COLO668 (cell line): ENCODE data around the gene KIF6.
A peak's percentile ranks its signal among the peaks of the same experiment; 100 is the strongest.
"Not testable (repeated sequence)": the region's sequence is repeated elsewhere in the genome, so short reads cannot be mapped to it uniquely, and the experiment has no call there.

Experiments
- DNase-seq: peaks from one replicate; lab custom pipeline; 2025; ENCODE audit not compliant: unreplicated experiment; lab: John Stamatoyannopoulos, UW

Gene KIF6

GRCh38 chr6:39724787-39725631 lies at the start of gene KIF6:
TSS of gene KIF6 (minus strand) at chr6:39725408. CDS start at chr6:39725310, 98 bp downstream.
- peak; percentile 90 for DNase-seq

GRCh38 chr6:39773782-39774181 lies 48.6 kb upstream of the KIF6 start:
- DNase-seq, result no peak

DNA sequence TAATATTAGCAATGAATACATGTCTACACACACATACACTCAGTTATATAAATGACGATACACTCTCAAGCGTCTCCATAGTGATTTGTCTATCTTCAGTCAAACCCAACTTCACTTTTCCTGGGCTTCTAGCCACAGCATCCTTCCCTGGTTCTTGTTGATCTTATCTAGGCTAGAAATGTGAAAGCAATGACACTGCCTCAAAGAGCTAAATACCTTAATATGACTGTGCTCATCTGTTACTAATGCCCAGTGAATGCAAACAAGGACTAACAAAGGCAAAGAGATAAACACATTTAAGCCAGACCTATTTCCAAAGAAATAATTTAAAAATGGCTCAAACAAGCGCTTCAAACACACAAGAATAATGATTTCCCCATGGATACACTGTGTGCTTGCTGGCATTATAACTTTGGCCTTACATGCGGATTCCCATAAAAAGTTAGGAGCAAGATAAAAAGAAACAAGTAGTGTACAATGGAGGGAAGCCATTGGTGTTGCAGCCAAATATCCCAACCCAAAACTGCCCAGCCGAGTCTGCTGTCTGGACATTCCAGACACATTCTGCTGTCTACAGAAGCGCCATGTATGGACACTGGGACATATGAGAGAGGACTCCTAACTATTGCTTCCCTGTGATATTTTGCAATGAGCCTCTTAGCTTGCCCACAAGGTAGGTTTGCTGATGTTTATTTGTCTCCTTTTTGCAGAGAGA lies 47.5 kb upstream of the KIF6 start:
- DNase-seq, result no peak

DNA sequence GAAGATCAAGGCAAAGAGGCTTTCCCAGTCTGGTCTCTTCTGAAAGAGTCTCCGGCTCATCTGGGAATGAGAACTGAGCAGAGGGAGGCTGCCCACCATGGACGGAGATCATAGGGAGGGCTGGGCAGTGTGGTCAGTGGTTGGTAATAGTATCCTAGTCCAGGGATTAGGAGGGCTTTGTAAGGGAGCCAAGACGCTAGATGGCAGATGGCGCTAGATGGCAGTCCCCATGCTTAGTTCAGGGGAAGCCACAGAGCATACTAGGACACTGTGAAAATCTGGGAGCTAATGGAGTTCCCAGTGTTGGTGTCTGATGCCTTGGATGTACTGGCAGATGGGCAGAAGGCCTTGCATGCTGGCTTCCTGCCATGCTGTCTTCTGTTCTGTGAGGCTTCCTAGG lies 45.2 kb upstream of the KIF6 start:
- no peak for DNase-seq

GRCh38 chr6:39769012-39769411 lies 43.8 kb upstream of the KIF6 start:
- no peak for DNase-seq

GRCh38 chr6:39765508-39766065 lies 40.4 kb upstream of the KIF6 start:
- DNase-seq, result no peak

DNA sequence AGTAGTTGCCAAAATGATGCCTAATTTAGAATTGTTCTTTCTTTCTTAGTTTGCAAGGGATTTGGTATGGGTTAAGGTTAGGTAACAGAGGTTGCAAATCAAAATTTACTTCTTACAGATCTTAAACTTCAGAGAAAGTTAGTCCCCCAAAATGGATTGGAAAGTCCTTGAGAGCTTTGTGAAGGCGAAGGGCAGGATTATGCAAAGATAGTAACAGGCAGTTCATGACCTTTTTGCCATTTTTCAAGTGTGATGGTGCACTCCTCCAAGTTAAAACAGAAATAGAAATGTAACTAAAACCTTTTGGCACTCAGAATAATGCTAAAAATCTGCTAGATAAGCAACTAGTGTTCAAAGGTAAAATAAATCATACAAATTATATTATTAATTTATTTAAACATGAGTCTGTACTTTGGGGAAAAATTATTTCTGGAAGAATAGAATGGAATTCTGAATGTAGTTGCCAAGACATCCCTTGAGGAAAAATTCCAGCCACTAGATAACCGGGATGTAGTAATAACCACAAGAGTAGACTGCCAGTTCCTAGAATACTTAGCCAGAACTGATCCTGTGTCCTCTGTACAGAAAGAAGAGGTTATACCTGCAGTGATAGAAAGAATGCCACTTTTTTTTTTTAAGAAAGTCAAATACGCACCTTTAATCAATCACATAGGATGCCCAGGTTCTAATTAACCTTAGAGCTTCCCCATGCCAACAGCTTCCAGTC lies 35.2 kb upstream of the KIF6 start:
- DNase-seq, result no peak

GRCh38 chr6:39758905-39759605 lies 33.8 kb upstream of the KIF6 start:
- DNase-seq, result no peak

- DNase-seq, result no peak
Measured at GRCh38 chr6:39756582-39756981, 31.4 kb upstream of the KIF6 start.

GRCh38 chr6:39755231-39755630 lies 30.0 kb upstream of the KIF6 start:
- DNase-seq, result no peak

- no peak for DNase-seq
Measured at GRCh38 chr6:39754514-39755115, 29.4 kb upstream of the KIF6 start.

DNA sequence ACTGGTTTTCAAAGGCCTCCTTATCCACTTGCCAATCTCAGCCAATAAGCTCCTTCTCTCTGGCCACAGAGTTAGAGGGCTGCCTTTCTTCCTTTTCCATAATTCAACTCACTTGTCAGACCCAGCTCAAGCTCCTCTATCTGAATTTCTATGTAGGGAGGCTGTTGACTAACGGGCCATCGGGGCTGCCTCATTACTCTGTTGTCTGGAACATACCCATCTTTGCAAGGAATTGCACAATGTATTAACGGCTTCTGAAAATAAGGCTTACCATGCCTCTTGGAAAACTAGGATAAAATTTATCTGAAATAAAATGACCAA lies 28.5 kb upstream of the KIF6 start:
- no peak for DNase-seq

DNA sequence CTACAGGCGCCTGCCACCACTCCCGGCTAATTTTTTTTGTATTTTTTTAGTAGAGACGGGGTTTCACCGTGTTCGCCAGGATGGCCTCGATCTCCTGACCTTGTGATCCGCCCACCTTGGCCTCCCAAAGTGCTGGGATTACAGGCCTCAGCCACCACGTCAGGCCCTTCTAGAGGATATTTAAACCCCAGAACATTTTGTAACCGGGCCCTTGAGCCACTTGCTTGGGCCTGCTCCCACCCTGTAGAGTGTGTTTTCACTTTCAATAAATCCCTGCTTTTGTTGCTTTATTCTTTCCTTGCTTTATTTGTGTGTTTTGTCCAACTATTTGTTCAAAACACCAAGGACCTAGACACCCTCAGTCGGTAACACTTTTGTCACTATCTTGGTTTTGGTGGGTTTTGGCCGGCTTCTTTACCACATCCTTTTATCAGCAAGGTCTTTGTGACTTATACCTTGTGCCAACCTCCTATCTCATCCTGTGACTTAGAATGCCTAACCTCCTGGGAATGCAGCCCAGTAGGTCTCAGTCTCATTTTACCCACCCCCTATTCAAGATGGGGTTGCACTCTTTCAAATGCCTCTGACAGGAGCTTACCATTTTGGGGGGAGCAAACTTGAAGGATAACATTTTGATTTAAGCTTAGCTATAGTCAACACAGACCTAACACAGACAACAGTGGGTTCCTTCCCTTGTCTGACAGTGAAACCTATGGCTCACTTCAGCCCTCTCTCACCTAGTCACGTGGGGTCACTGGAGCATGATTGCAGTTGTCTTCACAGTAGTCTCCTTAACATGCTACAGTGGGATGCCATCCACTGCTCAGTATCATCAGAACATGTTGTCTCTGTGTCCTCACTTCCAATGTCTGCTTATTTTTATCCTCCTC lies 27.9 kb upstream of the KIF6 start:
- no peak for DNase-seq

DNA sequence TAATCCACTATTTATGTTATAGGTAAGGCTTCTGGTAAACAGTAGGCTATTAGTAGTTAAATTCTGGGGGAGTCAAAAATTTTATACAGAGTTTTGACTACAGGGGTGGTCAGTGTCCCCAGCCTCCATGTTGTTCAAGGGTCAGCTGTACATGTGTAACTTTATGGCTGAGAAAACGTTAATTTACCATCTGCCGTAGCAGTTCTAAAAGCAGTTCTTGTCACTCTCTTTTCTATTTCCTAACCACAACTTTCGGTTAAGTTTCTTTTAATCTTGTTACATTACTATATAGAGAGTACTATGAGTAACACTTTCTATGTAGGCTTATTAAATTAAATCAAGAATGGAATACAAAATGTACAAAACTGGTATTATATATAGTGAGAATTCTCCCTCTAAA lies 21.6 kb upstream of the KIF6 start:
- no peak for DNase-seq

- no peak for DNase-seq
Measured at GRCh38 chr6:39733704-39734103, 8.5 kb upstream of the KIF6 start.

DNA sequence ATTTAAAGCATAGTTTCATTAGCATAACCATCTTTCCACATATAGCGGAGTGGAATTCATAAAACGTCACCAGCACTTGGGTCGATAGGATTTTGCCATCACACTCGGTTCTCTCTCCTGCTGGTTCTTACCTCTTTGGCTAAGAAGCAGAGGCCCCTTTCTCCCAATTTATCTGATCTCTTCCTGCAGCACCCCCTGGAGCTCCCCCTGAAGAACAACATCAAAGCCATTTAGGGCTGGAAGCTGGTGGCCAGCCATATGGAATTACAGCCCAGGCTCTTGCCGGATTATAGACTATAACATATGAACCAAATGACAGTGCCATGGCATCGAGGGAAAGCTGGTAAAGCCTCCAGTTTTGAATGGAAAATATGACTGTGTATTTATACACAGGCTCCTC lies 6.4 kb upstream of the KIF6 start:
- DNase-seq, result no peak

- no peak for DNase-seq
Measured at GRCh38 chr6:39729945-39730344, 4.7 kb upstream of the KIF6 start.

- no peak for DNase-seq
Measured at GRCh38 chr6:39725632-39725997, 407 bp upstream of the KIF6 start.

DNA sequence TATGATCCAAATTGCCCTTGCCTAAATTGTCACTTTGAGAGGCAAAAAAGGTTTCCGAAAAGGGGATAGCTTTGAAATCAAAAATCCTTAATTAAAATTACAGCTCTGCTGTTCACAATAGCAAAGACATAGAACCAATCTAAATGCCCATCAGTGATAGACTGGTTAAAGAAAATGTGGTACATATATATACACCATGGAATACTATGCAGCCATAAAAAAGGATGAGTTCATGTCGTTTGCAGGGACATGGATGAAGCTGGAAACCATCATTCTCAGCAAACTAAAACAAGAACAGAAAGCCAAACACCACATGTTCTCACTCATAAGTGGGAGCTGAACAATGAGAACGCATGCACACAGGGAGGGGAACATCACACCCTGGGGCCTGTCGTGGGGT lies 1.9 kb downstream of the KIF6 start:
- not testable (repeated sequence) for DNase-seq

DNA sequence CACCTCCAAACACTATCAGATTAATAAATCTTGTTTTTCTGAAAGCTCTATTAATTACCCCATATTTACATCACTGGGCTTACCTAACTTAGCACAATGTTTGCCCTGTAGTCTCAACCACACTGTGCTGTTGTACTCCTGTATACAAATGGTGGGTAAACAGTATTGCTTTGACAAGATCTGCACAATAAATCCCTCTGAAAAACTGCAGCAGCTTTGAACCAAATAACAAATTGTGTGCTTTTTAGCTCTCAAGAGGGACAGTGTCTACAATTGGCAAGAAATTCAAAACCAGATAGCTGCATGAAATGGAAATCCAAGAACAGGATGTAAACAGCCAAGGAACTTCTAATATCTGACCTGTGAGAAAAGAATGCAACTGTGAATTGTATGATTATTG lies 10.4 kb downstream of the KIF6 start:
- no peak for DNase-seq
